H1 (cell line): ENCODE measurements around the gene CHST12. TPM values are rescaled to one million over a fixed set of nuclear protein-coding genes. Genes with fewer than 3 reads are reported as not detected.

Source experiments
- CBX8 ChIP-seq: fragments of 300-800, 300-1000 bp; sonication (generic); IDR thresholded peaks from 2 replicates; pipeline ENCODE4 v1.7.1; 2016; ENCODE audit warnings: low read depth, low read length, borderline replicate concordance
- CHD7 ChIP-seq: fragments of 300-600 bp; sonication (generic); IDR thresholded peaks from 2 replicates; pipeline ENCODE4 v1.7.1; 2012; ENCODE audit warnings: low read length, moderate library complexity, mild to moderate bottlenecking, inconsistent platforms; ENCODE audit not compliant: insufficient replicate concordance
- GTF2F1 ChIP-seq: IDR thresholded peaks from 2 replicates; pipeline ENCODE4 v1.6.1; 2012; ENCODE audit warnings: low read depth, low read length, improper control_type of control experiment, borderline replicate concordance
- NANOG ChIP-seq: IDR thresholded peaks from 2 replicates; pipeline ENCODE4 v1.6.1; 2011; ENCODE audit warnings: low read length, low read depth, mild to moderate bottlenecking, inconsistent platforms; ENCODE audit not compliant: insufficient read depth, poor library complexity, severe bottlenecking
- PHF8 ChIP-seq: fragments of 200-600 bp; sonication (generic); conservative IDR thresholded peaks from 2 replicates; pipeline ENCODE4 v1.7.1; 2012; ENCODE audit warnings: low read depth, mild to moderate bottlenecking, inconsistent platforms, low read length, moderate library complexity
- RAD21 ChIP-seq, 2 experiments: IDR thresholded peaks in 1 of 2; conservative IDR thresholded peaks in 1 of 2; 2 replicates each; pipeline ENCODE4 v1.6.1; 2011; ENCODE audit warnings: low read depth in 2 of 2, low read length in 2 of 2, improper control_type of control experiment in 1 of 2, inconsistent platforms in 1 of 2, mild to moderate bottlenecking in 1 of 2, moderate library complexity in 1 of 2
- SIX5 ChIP-seq: IDR thresholded peaks from 2 replicates; pipeline ENCODE4 v1.6.1; 2011; ENCODE audit warnings: mild to moderate bottlenecking, low read depth, low read length
- TAF7 ChIP-seq: optimal IDR thresholded peaks from 2 replicates; pipeline ENCODE3; 2011; ENCODE audit warnings: low read depth, mild to moderate bottlenecking, inconsistent platforms, low read length, moderate library complexity, borderline replicate concordance
- ZNF274 ChIP-seq: IDR thresholded peaks from 2 replicates; pipeline ENCODE4 v1.7.0; 2012; ENCODE audit warnings: low read length, borderline replicate concordance; ENCODE audit errors: extremely low read depth
- polyA plus RNA-seq, 7 experiments: library from polyadenylated mRNA; depleted of rRNA in 3 of 7; stranded (reverse) in 5 of 7; unstranded in 2 of 7; fragments of >200 nt in 5 of 7; fragments of 200-250 nt in 2 of 7; gene quantifications; 1 replicate in 5 of 7; 2 replicates in 1 of 7; 4 replicates in 1 of 7; pipeline versions ENCODE4 v1.2.1 to v1.2.3, GENCODE V29; 2011 to 2013; ENCODE audit warnings: missing spikeins in 2 of 7, mixed read lengths in 2 of 7
- total RNA-seq: library from RNA; stranded (reverse); fragmentation: NEBNext Ultra II Directional; extraction: Animal tissue kit (Norgen Biotek cat#: 25700); gene quantifications from 2 replicates; pipeline ENCODE4 v1.2.1, GENCODE V29; 2021

The CHST12 gene
- total and polyA plus RNA-seq, 2 of the 8 experiments (the other 6 are each of a cell fraction or from before 2014, with no cell fraction given), result 13.4 to 24.1 TPM

GRCh38 chr7:2409745-2410414 is 6.5 kb downstream of the CHST12 start (continued):
- TF ChIP-seq CHD7 (no peak), PHF8 (no peak), SIX5 (no peak), GTF2F1 (no peak), RAD21 (IDR thresholded peaks at IDR 0.05 in 1 of 2, conservative IDR thresholded peaks at IDR 0.05 in 1 of 2; ENCODE audit: low read depth in 2 of 2, low read length in 2 of 2) (no peak), NANOG (no peak), CBX8 (no peak), TAF7 (no peak), ZNF274 (no peak)
